Measurements from ENCODE around the gene TNFSF15.

The TNFSF15 gene

GRCh38 chr9:114834386-114834785 is 28.5 kb upstream of the TNFSF15 start:
- no peak for TF ChIP-seq CTCF (IDR thresholded peaks at IDR 0.05; ENCODE audit: low read length, missing control alignments)
- no peak for DNase-seq (ENCODE audit: low read depth)
- no peak overlapping the region for H3K4me3 ChIP-seq (replicated peaks; ENCODE audit: low read depth, low read length)

GRCh38 chr9:114830546-114830945 is 24.7 kb upstream of the TNFSF15 start:
- no peak for DNase-seq (ENCODE audit: low read depth)
- TF ChIP-seq CTCF (IDR thresholded peaks at IDR 0.05; ENCODE audit: low read length, missing control alignments) = no peak
- no peak overlapping the region for H3K4me3 ChIP-seq (replicated peaks; ENCODE audit: low read depth, low read length)

- DNase-seq (ENCODE audit: low read depth) = no peak
- TF ChIP-seq CTCF (IDR thresholded peaks at IDR 0.05; ENCODE audit: low read length, missing control alignments) = no peak
- H3K4me3 ChIP-seq (replicated peaks; ENCODE audit: low read depth, low read length) = no peak overlapping the region
These were observed 24.0 kb upstream of the TNFSF15 start for GRCh38 chr9:114829574-114830440.

GRCh38 chr9:114828303-114828650 is 22.4 kb upstream of the TNFSF15 start:
- TF ChIP-seq CTCF (IDR thresholded peaks at IDR 0.05; ENCODE audit: low read length, missing control alignments) = no peak
- DNase-seq (ENCODE audit: low read depth) = no peak
- no peak overlapping the region for H3K4me3 ChIP-seq (replicated peaks; ENCODE audit: low read depth, low read length)

- no peak for TF ChIP-seq CTCF (IDR thresholded peaks at IDR 0.05; ENCODE audit: low read length, missing control alignments)
- no peak overlapping the region for H3K4me3 ChIP-seq (replicated peaks; ENCODE audit: low read depth, low read length)
- DNase-seq (ENCODE audit: low read depth) = no peak
These were observed 21.9 kb upstream of the TNFSF15 start for GRCh38 chr9:114827641-114828302.

GRCh38 chr9:114826431-114826830 is 20.6 kb upstream of the TNFSF15 start:
- DNase-seq (ENCODE audit: low read depth) = no peak
- TF ChIP-seq CTCF (IDR thresholded peaks at IDR 0.05; ENCODE audit: low read length, missing control alignments) = no peak
- H3K4me3 ChIP-seq (replicated peaks; ENCODE audit: low read depth, low read length) = no peak overlapping the region

All from fibroblast of pulmonary artery (primary cell).